ENCODE results near the gene ADA.

Gene ADA

DNA sequence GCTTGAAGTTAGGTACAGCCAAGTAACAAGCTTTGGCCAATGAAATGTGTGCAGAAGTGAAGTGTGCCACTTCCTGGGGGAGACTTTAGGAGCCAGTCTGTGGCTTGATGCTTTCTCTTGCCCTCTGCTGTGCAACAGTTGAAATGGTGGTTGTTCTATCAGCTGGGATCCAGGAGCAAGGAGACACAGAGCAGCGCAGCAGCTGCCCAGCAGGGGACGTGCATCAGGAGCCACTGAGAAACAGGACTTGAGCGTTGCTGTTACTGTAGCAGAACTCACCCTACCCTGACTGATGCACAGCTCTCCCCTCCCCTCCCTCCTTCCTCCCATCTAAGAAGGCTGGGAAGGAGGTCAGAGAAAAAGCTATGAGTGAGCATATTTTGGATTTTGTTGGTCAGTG, 44.8 kb upstream of the ADA start:
- Histone ChIP-seq H3K14ac (ENCODE audit: low read length) (no peak overlapping the region), H2BK120ac (ENCODE audit: low read depth, low read length) (no peak overlapping the region), H3K36me3 (replicated peaks in 1 of 2; ENCODE audit: control insufficient read depth in 2 of 2, insufficient read depth in 2 of 2, low read length in 2 of 2) (no peaks in the 10 kb centered on the region), H3K23ac (ENCODE audit: low read depth, low read length, poor library complexity) (no peak overlapping the region), H3K4ac (ENCODE audit: low read length) (no peak overlapping the region), H4K8ac (ENCODE audit: low read depth, low read length) (no peak overlapping the region), H3K9ac (ENCODE audit: low read depth, low read length, poor library complexity) (no peak overlapping the region), H3K79me1 (ENCODE audit: low read depth, low read length) (no peaks in the 10 kb centered on the region), H3K4me1 (ENCODE audit: control insufficient read depth in 2 of 2, insufficient read depth in 1 of 2, low read depth in 1 of 2, low read length in 2 of 2) (peaks cover 7 to 13% of the 10 kb centered on the region in 2 donors), H2AK5ac (ENCODE audit: low read depth, low read length) (no peak overlapping the region), H3K27ac (replicated peaks; ENCODE audit: low read length) (no peak overlapping the region), H4K91ac (ENCODE audit: low read depth, low read length, poor library complexity) (no peak overlapping the region), H3K9me3 (replicated peaks in 1 of 2; ENCODE audit: control insufficient read depth in 2 of 2, insufficient read depth in 1 of 2, low read depth in 1 of 2, low read length in 2 of 2) (peaks cover 2 to 3% of the 10 kb centered on the region in 2 donors), H3K4me3 (ENCODE audit: low read length in 2 of 2) (no peak overlapping the region), H2BK15ac (ENCODE audit: low read length) (no peak overlapping the region), H2AFZ (ENCODE audit: low read length) (no peak overlapping the region), H3K18ac (ENCODE audit: low read length) (no peak overlapping the region), H2BK5ac (ENCODE audit: low read length) (no peak overlapping the region), H3K4me2 (ENCODE audit: insufficient read depth, low read length, poor library complexity, severe bottlenecking) (no peak overlapping the region), H3K27me3 (ENCODE audit: control insufficient read depth in 3 of 3, insufficient read depth in 3 of 3, low read depth in 1 of 3, low read length in 3 of 3) (peaks cover 0 to 4% (median 0%) of the 10 kb centered on the region in 3 experiments), H2BK12ac (ENCODE audit: low read length) (no peak overlapping the region)
- no peak for DNase-seq (ENCODE audit: low spot score)
- no CpG with 5 or more reads among the region's 3 CpGs for WGBS, 2 donors (ENCODE audit: extremely low coverage in 2 of 2, insufficient read length in 2 of 2, insufficient replicate concordance in 1 of 2)

DNA sequence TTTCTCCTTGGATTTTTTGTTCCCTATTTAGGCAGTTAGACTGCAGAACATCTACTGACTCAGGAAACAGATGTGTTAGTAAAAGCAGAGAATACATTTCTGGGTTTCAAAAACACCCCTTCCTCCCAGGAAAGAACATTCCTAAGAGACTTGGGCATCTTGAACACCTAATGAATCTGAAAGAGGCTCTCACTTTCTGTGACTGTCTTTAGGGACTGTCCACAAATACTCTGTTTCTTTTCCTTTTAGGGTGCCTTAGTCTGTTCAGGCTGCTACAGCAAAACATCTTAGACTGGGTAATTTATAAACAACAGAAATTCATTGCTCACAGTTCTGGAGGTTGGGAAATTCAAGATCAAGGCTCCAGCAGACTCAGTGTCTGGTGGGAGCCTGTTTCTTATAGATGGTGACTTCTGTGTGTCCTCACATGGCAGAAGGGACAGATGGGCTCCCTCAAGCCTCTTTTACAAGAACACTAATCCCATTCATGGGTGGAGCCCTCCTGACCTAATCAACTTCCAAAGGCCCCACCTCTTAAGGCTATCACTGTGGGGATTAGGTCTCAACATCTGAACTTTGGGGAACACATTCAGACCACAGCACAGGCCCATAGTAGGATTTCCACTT, 44.3 kb upstream of the ADA start:
- no peak overlapping the region for H2BK120ac ChIP-seq (ENCODE audit: low read depth, low read length)
- no peak overlapping the region for H3K9ac ChIP-seq (ENCODE audit: low read depth, low read length, poor library complexity)
- no peak overlapping the region for H3K18ac ChIP-seq (ENCODE audit: low read length)
- no peak overlapping the region for H3K14ac ChIP-seq (ENCODE audit: low read length)
- peaks cover 2 to 3% of the 10 kb centered on the region in 2 donors for H3K9me3 ChIP-seq (replicated peaks in 1 of 2; ENCODE audit: control insufficient read depth in 2 of 2, insufficient read depth in 1 of 2, low read depth in 1 of 2, low read length in 2 of 2)
- H3K4ac ChIP-seq (ENCODE audit: low read length), result no peak overlapping the region
- H3K36me3 ChIP-seq (replicated peaks in 1 of 2; ENCODE audit: control insufficient read depth in 2 of 2, insufficient read depth in 2 of 2, low read length in 2 of 2), result no peaks in the 10 kb centered on the region
- H2BK12ac ChIP-seq (ENCODE audit: low read length), result no peak overlapping the region
- H3K23ac ChIP-seq (ENCODE audit: low read depth, low read length, poor library complexity), result no peak overlapping the region
- H3K4me2 ChIP-seq (ENCODE audit: insufficient read depth, low read length, poor library complexity, severe bottlenecking), result no peak overlapping the region
- H2BK15ac ChIP-seq (ENCODE audit: low read length), result no peak overlapping the region
- H3K79me1 ChIP-seq (ENCODE audit: low read depth, low read length), result no peaks in the 10 kb centered on the region
- no peak for DNase-seq (ENCODE audit: low spot score)
- H2AFZ ChIP-seq (ENCODE audit: low read length), result no peak overlapping the region
- peaks cover 0 to 4% (median 0%) of the 10 kb centered on the region in 3 experiments for H3K27me3 ChIP-seq (ENCODE audit: control insufficient read depth in 3 of 3, insufficient read depth in 3 of 3, low read depth in 1 of 3, low read length in 3 of 3)
- no peak overlapping the region for H3K27ac ChIP-seq (replicated peaks; ENCODE audit: low read length)
- peaks cover 6 to 10% of the 10 kb centered on the region in 2 donors for H3K4me1 ChIP-seq (ENCODE audit: control insufficient read depth in 2 of 2, insufficient read depth in 1 of 2, low read depth in 1 of 2, low read length in 2 of 2)
- no peak overlapping the region for H3K4me3 ChIP-seq (ENCODE audit: low read length in 2 of 2)
- H4K91ac ChIP-seq (ENCODE audit: low read depth, low read length, poor library complexity), result no peak overlapping the region
- H4K8ac ChIP-seq (ENCODE audit: low read depth, low read length), result no peak overlapping the region
- no peak overlapping the region for H2BK5ac ChIP-seq (ENCODE audit: low read length)
- H2AK5ac ChIP-seq (ENCODE audit: low read depth, low read length), result no peak overlapping the region

DNA sequence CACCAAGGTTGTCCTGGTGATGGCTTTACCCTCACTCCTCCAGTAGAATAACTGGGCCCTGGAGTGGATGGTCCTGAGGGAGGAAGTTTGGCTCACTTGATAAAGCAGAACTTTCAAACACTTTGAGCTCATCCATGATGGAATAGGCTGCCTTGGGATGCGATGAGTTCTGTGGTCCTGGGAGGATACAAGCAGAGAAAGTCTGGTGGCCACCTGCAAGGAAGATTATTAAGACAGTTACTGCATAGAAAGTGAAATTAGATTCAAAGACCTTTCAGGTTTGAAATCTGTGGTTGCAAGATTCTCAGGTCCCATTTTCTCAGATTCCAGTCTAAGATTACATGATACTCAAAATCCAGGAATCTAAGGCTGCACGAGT, 43.8 kb upstream of the ADA start:
- Histone ChIP-seq H2BK120ac (ENCODE audit: low read depth, low read length) (no peak overlapping the region), H3K4me3 (ENCODE audit: low read length in 2 of 2) (no peak overlapping the region), H3K14ac (ENCODE audit: low read length) (no peak overlapping the region), H3K79me1 (ENCODE audit: low read depth, low read length) (no peaks in the 10 kb centered on the region), H3K27me3 (ENCODE audit: control insufficient read depth in 3 of 3, insufficient read depth in 3 of 3, low read depth in 1 of 3, low read length in 3 of 3) (no peaks in the 10 kb centered on the region), H3K9ac (ENCODE audit: low read depth, low read length, poor library complexity) (no peak overlapping the region), H2BK5ac (ENCODE audit: low read length) (no peak overlapping the region), H3K27ac (replicated peaks; ENCODE audit: low read length) (no peak overlapping the region), H3K9me3 (replicated peaks in 1 of 2; ENCODE audit: control insufficient read depth in 2 of 2, insufficient read depth in 1 of 2, low read depth in 1 of 2, low read length in 2 of 2) (peaks cover 2 to 3% of the 10 kb centered on the region in 2 donors), H3K4me2 (ENCODE audit: insufficient read depth, low read length, poor library complexity, severe bottlenecking) (no peak overlapping the region), H3K18ac (ENCODE audit: low read length) (no peak overlapping the region), H3K4ac (ENCODE audit: low read length) (no peak overlapping the region), H3K36me3 (replicated peaks in 1 of 2; ENCODE audit: control insufficient read depth in 2 of 2, insufficient read depth in 2 of 2, low read length in 2 of 2) (no peaks in the 10 kb centered on the region), H2AK5ac (ENCODE audit: low read depth, low read length) (no peak overlapping the region), H3K23ac (ENCODE audit: low read depth, low read length, poor library complexity) (no peak overlapping the region), H2AFZ (ENCODE audit: low read length) (no peak overlapping the region), H4K8ac (ENCODE audit: low read depth, low read length) (no peak overlapping the region), H4K91ac (ENCODE audit: low read depth, low read length, poor library complexity) (no peak overlapping the region), H2BK15ac (ENCODE audit: low read length) (no peak overlapping the region), H2BK12ac (ENCODE audit: low read length) (no peak overlapping the region), H3K4me1 (ENCODE audit: control insufficient read depth in 2 of 2, insufficient read depth in 1 of 2, low read depth in 1 of 2, low read length in 2 of 2) (peaks cover 6 to 10% of the 10 kb centered on the region in 2 donors)
- DNase-seq (ENCODE audit: low spot score), result no peak
- WGBS, 2 donors (ENCODE audit: extremely low coverage in 2 of 2, insufficient read length in 2 of 2, insufficient replicate concordance in 1 of 2), result no CpG with 5 or more reads among the region's 2 CpGs

DNA sequence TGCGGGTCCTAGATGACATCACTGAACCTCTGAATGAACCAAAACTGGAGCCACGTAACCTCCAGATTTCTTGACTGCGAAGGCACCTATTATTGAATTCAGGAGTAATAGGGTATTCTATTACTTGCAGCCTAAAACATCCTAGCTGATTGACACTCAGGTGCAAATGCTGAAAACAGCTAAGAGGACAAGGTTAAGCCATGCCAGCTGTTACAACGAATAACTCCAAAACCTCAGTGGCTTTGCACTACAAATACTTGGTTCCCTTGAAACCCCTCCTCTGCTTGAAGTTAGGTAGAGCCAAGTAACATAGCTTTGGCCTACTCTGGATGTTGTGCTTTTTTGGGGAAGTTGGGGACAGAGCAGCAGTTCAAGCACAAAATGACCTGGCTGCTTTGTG, 42.7 kb upstream of the ADA start:
- H2BK15ac ChIP-seq (ENCODE audit: low read length), result no peak overlapping the region
- H3K4me1 ChIP-seq (ENCODE audit: control insufficient read depth in 2 of 2, insufficient read depth in 1 of 2, low read depth in 1 of 2, low read length in 2 of 2), result peaks cover 6 to 10% of the 10 kb centered on the region in 2 donors
- H2AFZ ChIP-seq (ENCODE audit: low read length), result no peak overlapping the region
- H3K27ac ChIP-seq (replicated peaks; ENCODE audit: low read length), result no peak overlapping the region
- H3K79me1 ChIP-seq (ENCODE audit: low read depth, low read length), result no peaks in the 10 kb centered on the region
- no peak for DNase-seq (ENCODE audit: low spot score)
- no peak overlapping the region for H2BK5ac ChIP-seq (ENCODE audit: low read length)
- H3K4ac ChIP-seq (ENCODE audit: low read length), result no peak overlapping the region
- H3K4me2 ChIP-seq (ENCODE audit: insufficient read depth, low read length, poor library complexity, severe bottlenecking), result no peak overlapping the region
- H3K18ac ChIP-seq (ENCODE audit: low read length), result no peak overlapping the region
- no peak overlapping the region for H2BK120ac ChIP-seq (ENCODE audit: low read depth, low read length)
- no peak overlapping the region for H3K9ac ChIP-seq (ENCODE audit: low read depth, low read length, poor library complexity)
- H3K27me3 ChIP-seq (ENCODE audit: control insufficient read depth in 3 of 3, insufficient read depth in 3 of 3, low read depth in 1 of 3, low read length in 3 of 3), result no peaks in the 10 kb centered on the region
- H3K4me3 ChIP-seq (ENCODE audit: low read length in 2 of 2), result no peak overlapping the region
- H2AK5ac ChIP-seq (ENCODE audit: low read depth, low read length), result no peak overlapping the region
- no peak overlapping the region for H3K14ac ChIP-seq (ENCODE audit: low read length)
- H4K8ac ChIP-seq (ENCODE audit: low read depth, low read length), result no peak overlapping the region
- H2BK12ac ChIP-seq (ENCODE audit: low read length), result no peak overlapping the region
- peaks cover 2 to 3% of the 10 kb centered on the region in 2 donors for H3K9me3 ChIP-seq (replicated peaks in 1 of 2; ENCODE audit: control insufficient read depth in 2 of 2, insufficient read depth in 1 of 2, low read depth in 1 of 2, low read length in 2 of 2)
- no peak overlapping the region for H4K91ac ChIP-seq (ENCODE audit: low read depth, low read length, poor library complexity)
- H3K23ac ChIP-seq (ENCODE audit: low read depth, low read length, poor library complexity), result no peak overlapping the region
- no CpG with 5 or more reads among the region's 4 CpGs for WGBS, 2 donors (ENCODE audit: extremely low coverage in 2 of 2, insufficient read length in 2 of 2, insufficient replicate concordance in 1 of 2)
- H3K36me3 ChIP-seq (replicated peaks in 1 of 2; ENCODE audit: control insufficient read depth in 2 of 2, insufficient read depth in 2 of 2, low read length in 2 of 2), result no peaks in the 10 kb centered on the region

Data from neuronal stem cell (in vitro differentiated cells).